Measurements from ENCODE around the gene MTERF1.

MTERF1 gene

GRCh38 chr7:91827169-91827568, 53.3 kb downstream of the MTERF1 start:
- no peak for DNase-seq

DNA sequence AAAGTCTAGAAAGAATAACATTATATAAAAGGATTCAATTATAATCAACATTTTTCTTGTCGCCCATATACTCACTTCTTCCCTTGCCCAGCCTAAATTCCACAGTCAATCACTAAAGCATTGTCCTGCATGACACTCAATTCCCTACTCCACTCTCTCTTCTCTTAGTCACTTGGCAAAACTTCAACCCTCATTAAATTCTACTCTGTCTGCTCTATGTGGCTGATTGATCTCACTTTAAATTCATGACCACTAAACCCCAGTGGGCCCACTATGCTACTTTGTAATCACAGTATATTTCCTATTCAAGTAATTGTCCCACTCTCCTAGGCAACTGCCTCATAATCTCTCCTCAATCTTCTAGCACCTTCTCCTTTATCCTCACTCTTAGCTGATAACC, 54.1 kb downstream of the MTERF1 start:
- DNase-seq, result no peak

DNA sequence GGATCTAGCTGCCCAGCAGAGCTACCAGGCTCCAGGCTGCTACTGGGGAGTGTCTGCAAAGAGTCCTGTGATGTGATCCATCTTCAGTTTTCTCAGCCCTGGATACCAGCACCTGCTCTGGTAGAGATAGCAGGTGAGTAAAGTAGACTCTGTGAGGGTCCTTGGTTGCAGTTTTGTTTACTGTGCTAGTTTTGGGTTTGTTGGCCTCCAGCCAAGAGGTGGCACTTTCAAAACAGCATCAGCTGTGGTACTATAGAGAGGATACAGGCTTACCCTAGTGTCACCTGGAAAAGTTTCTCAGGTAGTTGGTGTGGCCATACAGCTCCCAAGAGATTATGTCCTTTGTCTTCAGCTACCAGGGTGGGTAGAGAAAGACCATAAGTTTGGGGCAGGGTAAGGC, 56.3 kb downstream of the MTERF1 start:
- DNase-seq, result no peak

All from CD4-positive, alpha-beta T cell treated with Interleukin-12 subunit alpha and Interleukin-12 subunit beta, for 1 hour (primary cell).